Measurements from ENCODE around the gene UPF1.

UPF1 gene

DNA sequence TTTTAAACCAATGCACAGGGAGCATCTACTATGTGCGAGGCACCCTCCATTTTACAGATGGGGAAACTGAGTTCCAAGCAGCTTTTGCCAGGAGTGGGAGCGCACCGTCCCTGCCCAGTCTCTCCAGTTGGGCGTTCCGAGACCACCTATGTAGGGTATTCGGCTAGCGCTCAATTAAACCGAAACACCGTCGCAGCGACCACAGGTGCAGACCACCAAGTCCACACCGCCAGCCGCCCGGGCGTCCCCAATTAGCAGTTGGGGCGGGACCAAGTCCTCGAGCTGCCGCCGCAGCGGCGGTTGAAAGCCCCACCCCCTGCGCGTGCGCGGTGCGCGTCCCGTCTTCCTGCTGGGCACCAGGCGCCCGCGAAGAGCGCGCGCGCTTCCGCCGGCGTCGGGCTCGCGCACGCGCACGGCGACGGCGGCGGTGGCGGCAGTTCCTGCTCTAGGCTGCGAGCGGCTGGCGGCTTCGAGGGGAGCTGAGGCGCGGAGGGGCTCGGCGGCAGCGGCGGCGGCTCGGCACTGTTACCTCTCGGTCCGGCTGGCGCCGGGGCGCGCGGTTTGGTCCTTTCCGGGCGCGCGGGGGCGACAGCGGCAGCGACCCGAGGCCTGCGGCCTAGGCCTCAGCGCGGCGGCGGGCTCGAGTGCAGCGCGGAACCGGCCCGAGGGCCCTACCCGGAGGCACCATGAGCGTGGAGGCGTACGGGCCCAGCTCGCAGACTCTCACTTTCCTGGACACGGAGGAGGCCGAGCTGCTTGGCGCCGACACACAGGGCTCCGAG is at the start of gene UPF1:
UPF1 (plus strand) TSS at position 436 of the 782 bp plus-strand sequence; CDS start at position 687, 251 bp downstream.
- peak; percentile 97 for DNase-seq

DNA sequence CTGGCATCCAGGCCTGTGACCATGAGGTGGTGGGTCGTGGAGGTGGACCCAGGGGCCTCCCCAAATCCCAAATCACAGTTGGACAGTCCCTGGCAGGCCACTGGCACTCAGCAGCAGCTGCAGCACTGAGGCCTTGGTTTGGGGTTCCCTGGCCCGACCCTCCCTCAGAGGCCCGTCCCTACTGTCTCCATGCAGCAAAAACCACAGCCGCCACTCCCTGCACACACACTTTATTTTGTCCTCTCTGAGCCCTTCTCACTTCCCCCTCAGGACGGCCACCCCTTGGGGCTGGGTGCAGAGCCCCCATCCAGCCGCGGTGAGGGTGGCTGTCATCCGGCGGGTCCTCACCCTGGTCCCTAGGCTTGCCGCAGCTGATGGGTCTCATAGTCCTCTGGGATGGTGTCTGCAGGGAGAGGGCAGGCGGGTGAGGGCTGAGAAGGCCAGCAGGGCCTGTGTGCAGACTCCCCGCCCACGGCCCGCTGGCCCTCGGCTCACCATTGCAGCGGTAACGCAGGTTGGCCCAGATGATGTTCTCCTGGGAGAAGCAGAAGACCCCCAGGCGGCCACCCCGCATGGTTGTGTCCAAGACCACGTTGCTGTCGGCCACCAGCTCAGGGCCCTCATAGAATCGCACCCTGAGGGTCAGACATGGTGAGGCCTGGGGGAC is 49.1 kb upstream of the UPF1 start:
- no peak for DNase-seq

- no peak for DNase-seq
These were observed 47.6 kb upstream of the UPF1 start for GRCh38 chr19:18783958-18784785.

GRCh38 chr19:18784786-18785120 is 47.0 kb upstream of the UPF1 start:
- DNase-seq, result no peak

GRCh38 chr19:18785179-18786124 is 46.3 kb upstream of the UPF1 start:
- peak; percentile 86 for DNase-seq

DNA sequence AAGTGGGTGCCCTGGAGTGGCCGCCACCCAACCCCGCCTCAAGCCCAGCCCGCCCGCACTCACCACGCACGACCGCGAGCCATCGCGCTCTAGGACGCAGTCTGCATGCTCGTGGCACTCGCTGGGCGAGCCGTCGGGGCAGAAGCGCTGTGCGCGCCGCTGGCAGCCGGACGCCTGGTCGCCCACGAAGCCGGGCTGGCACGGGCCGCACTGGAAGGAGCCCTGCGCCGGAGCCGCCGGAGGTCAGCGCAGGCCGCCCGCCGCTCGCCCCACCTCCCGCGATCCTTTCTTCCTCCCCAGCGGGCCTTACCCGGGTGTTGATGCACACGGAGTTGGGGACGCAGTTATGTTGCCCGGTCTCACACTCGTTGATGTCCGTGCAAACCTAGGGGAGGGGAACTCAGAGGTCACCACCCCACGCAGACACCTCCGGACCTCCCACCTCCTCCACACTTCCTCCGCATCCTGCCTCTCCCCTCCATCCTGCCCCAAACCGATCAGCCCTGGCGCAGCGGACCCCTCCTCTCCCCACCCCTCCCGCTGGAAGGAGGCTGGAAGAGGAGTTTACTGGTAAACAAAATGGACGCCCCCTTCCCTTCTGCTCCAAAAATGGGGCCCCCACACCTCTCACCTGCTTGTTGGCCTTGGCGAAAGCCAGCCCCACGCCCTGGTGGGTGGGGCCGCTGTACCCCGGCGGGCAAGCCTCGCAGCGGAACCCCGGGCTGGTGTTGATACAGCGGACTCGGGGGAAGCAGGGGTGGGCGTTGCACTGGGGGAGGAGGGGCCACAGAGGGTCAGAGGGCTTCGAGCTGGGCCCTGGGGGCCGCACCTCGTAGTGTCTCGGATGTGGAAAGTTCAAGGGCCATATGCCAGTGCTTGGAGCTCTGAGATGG is 43.0 kb upstream of the UPF1 start:
- DNase-seq, result no peak

GRCh38 chr19:18789422-18789869 is 42.3 kb upstream of the UPF1 start:
- no peak for DNase-seq

GRCh38 chr19:18789883-18790565 is 41.7 kb upstream of the UPF1 start:
- DNase-seq, result no peak

GRCh38 chr19:18790566-18791314 is 41.0 kb upstream of the UPF1 start, which contains the start of gene COMP:
Gene COMP (minus strand): TSS chr19:18791305. CDS start chr19:18791269, 36 bp downstream.
- DNase-seq, result no peak

- no peak for DNase-seq
These were observed 40.5 kb upstream of the UPF1 start for GRCh38 chr19:18791315-18791678.

- no peak for DNase-seq
These were observed 39.1 kb upstream of the UPF1 start for GRCh38 chr19:18792661-18793060.

GRCh38 chr19:18793144-18794028 is 38.4 kb upstream of the UPF1 start:
- DNase-seq, result no peak

GRCh38 chr19:18794029-18794313 is 37.8 kb upstream of the UPF1 start:
- DNase-seq, result no peak

- no peak for DNase-seq
These were observed 37.1 kb upstream of the UPF1 start for GRCh38 chr19:18794692-18795091.

DNA sequence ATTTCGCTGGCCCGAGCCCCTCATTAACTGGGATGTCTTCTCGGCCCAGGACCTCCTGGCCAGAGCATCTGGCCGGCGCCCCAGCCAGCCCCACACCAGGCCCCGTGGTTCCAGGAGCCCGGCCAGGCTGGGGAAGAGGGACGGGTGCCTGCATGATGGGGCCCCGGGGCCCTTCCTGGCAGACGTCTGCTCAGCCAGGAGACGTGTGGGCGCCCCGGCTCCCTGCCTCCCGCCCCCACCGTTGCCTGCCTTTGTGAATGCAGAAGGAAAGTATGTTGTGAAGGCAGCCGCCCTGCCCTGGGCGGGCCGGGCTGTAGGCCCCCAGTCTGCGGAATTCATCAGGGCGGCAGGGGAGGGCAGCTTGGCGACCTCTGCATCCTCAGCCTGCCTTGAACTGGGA is 36.2 kb upstream of the UPF1 start:
- DNase-seq, result no peak

DNA sequence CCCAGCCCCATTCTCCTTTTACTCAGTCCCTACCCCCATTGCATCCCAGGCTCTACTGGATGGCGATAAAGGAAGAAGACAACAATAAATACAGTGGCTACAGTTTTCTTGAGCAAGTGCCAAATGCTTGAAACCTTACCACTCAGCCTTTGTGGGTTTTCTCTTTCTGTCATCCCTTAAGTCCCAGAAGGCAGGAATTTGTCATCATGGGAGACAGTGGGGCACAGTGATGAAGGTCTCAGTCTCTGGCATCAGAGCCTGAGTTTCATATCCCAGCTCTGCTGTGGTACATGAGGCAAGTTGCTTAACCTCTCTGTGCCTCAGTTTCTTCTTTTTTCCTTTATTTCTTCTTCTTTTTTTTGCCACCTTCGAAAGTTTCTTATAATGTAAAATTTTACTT is 35.5 kb upstream of the UPF1 start:
- DNase-seq, result no peak

- DNase-seq, result no peak
These were observed 33.1 kb upstream of the UPF1 start for GRCh38 chr19:18798384-18799352.

All from OCI-M1 (cell line).